HepG2 (cell line): ENCODE results near the gene CHEK1. TPM values are rescaled to one million over a fixed set of nuclear protein-coding genes. Genes with fewer than 3 reads are reported as not detected.

Experiments used
- DNMT1 ChIP-seq: sonication (generic); formaldehyde crosslinking; IDR thresholded peaks from 2 replicates; pipeline ENCODE4 v1.5.1; 2020; ENCODE audit warnings: mild to moderate bottlenecking, missing genetic modification reagents
- KDM4B ChIP-seq: sonication (generic); formaldehyde crosslinking; IDR thresholded peaks from 2 replicates; pipeline ENCODE4 v1.4.0; 2020; ENCODE audit warnings: missing genetic modification reagents
- NFAT5 ChIP-seq: sonication (generic); formaldehyde crosslinking; IDR thresholded peaks from 2 replicates; pipeline ENCODE4 v1.4.0; 2020; ENCODE audit warnings: missing genetic modification reagents
- NFE2 ChIP-seq: sonication (generic); formaldehyde crosslinking; IDR thresholded peaks from 2 replicates; pipeline ENCODE4 v1.4.0; 2020; ENCODE audit warnings: missing genetic modification reagents
- RBFOX2 ChIP-seq: fragments of 200-400 bp; formaldehyde crosslinking; IDR thresholded peaks from 2 replicates; pipeline ENCODE4 v1.6.1; 2017; ENCODE audit warnings: low read depth, mild to moderate bottlenecking, low read length
- SALL2 ChIP-seq: sonication (generic); formaldehyde crosslinking; IDR thresholded peaks from 2 replicates; pipeline ENCODE4 v1.8.1; 2023; ENCODE audit warnings: mild to moderate bottlenecking, missing genetic modification reagents, inconsistent platforms
- TBP ChIP-seq: sonication (generic); formaldehyde crosslinking; IDR thresholded peaks from 2 replicates; pipeline ENCODE4 v1.5.0; 2020; ENCODE audit warnings: missing genetic modification reagents
- ZNF121 ChIP-seq: sonication (generic); formaldehyde crosslinking; IDR thresholded peaks from 2 replicates; pipeline ENCODE4 v1.5.0; 2020; ENCODE audit warnings: mild to moderate bottlenecking, missing genetic modification reagents
- ZNF484 ChIP-seq: sonication (generic); formaldehyde crosslinking; IDR thresholded peaks from 2 replicates; pipeline ENCODE4 v1.5.1; 2020; ENCODE audit warnings: mild to moderate bottlenecking, low read depth, missing genetic modification reagents, borderline replicate concordance
- ZNF564 ChIP-seq: sonication (generic); formaldehyde crosslinking; IDR thresholded peaks from 2 replicates; pipeline ENCODE4 v1.8.1; 2023; ENCODE audit warnings: mild to moderate bottlenecking, missing genetic modification reagents
- ZNF678 ChIP-seq: sonication (generic); formaldehyde crosslinking; IDR thresholded peaks from 2 replicates; pipeline ENCODE4 v1.4.0; 2020; ENCODE audit warnings: mild to moderate bottlenecking, missing genetic modification reagents
- polyA plus RNA-seq, 8 experiments: library from polyadenylated mRNA; depleted of rRNA in 3 of 8; stranded (reverse) in 7 of 8; unstranded in 1 of 8; fragments of >200 nt; fragmentation: Illumina TruSeq in 4 of 8; extraction: Trizol in 4 of 8; gene quantifications; 2 replicates each; pipeline versions ENCODE4 v1.2.1 to v1.2.3, GENCODE V29; 2011 to 2016; ENCODE audit warnings: low read depth in 4 of 8, missing spikeins in 1 of 8, mixed read lengths in 1 of 8; ENCODE audit not compliant: insufficient read depth in 1 of 8
- total RNA-seq, 5 experiments: library from RNA; depleted of rRNA; stranded (reverse); fragments of >200 nt; fragmentation: Illumina TruSeq; extraction: Trizol; gene quantifications; 2 replicates each; pipeline ENCODE4 v1.2.3, GENCODE V29; 2016; ENCODE audit warnings: low read depth in 1 of 5
- TF ChIP-seq, protein P1 (sequence below): sonication (generic); formaldehyde crosslinking; IDR thresholded peaks from 2 replicates; pipeline ENCODE4 v1.5.0; 2020; ENCODE audit warnings: missing genetic modification reagents
- TF ChIP-seq, protein P2 (sequence below): sonication (generic); formaldehyde crosslinking; IDR thresholded peaks from 2 replicates; pipeline ENCODE4 v1.5.1; 2020; ENCODE audit warnings: missing genetic modification reagents, mild to moderate bottlenecking, borderline replicate concordance
- TF ChIP-seq, protein P3 (sequence below): sonication (generic); formaldehyde crosslinking; IDR thresholded peaks from 2 replicates; pipeline ENCODE4 v1.5.1; 2020; ENCODE audit warnings: mild to moderate bottlenecking, missing genetic modification reagents, moderate library complexity
- TF ChIP-seq, protein P4 (sequence below): sonication (generic); formaldehyde crosslinking; IDR thresholded peaks from 2 replicates; pipeline ENCODE4 v1.4.0; 2020; ENCODE audit warnings: missing genetic modification reagents

Gene CHEK1
- total and polyA plus RNA-seq, 2 of the 13 experiments (the other 11 are each of a cell fraction or from before 2014, with no cell fraction given): 17.8 to 83.2 TPM

DNA sequence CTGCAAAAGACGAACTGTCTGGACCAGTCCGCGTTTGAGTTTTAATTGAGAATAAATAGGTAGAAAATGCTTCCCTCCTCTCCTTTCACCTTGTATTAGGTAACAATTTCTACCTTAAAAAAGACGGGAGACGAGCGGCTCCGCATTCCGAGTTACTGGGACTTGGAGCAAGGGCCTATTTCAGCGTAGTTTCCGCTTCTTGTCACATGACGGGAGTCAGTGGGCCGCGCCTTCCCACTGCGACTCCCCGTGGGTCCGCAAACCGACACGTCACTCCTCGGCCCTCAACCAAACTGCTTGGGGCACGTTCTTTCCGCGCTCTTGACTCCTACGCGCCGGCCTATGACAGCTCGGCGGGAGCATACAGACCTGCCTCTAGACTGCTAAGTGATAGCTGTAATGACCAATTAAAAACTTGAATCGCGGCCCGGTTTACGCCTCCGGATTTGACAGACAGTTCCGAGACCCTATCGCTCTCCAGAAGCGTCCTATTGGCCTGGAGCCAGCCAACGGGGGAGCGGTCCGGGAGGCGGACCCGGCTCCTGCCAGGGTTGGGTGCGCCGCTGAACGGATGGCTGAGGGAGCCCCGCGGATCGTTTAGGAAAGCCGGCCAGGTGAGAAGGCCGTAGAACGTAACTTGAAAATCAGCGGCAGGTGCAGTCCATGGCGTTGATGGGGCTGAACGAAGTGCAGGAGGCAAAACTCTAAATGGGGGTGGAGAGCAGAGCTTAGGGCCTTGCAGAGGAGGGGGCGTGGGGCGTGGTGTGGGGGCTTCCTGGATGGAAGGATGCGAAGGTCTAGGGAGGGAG lies 32.5 kb upstream of the CHEK1 start, which contains the start of gene STT3A (continued):
- TF ChIP-seq NFE2 (CRISPR knock-in tag): no peak
- peak; percentile 73 for TF ChIP-seq RBFOX2
- TF ChIP-seq KDM4B: peak; percentile 14
- TF ChIP-seq DNMT1: no peak
- no peak for TF ChIP-seq TBP
- TF ChIP-seq SALL2 (CRISPR knock-in tag): no peak; the same call in 1 of the 2 replicates
- TF ChIP-seq NFAT5 (CRISPR knock-in tag): no peak; the same call in 1 of the 2 replicates
- 0 out of 2 replicates have a peak, but pooled peaks have one; percentile 61 for TF ChIP-seq ZNF564
- TF ChIP-seq ZNF121 (CRISPR knock-in tag): no peak
- TF ChIP-seq, protein P1, sequence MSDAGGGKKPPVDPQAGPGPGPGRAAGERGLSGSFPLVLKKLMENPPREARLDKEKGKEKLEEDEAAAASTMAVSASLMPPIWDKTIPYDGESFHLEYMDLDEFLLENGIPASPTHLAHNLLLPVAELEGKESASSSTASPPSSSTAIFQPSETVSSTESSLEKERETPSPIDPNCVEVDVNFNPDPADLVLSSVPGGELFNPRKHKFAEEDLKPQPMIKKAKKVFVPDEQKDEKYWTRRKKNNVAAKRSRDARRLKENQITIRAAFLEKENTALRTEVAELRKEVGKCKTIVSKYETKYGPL (CRISPR knock-in tag): no peak
- TF ChIP-seq, protein P2, sequence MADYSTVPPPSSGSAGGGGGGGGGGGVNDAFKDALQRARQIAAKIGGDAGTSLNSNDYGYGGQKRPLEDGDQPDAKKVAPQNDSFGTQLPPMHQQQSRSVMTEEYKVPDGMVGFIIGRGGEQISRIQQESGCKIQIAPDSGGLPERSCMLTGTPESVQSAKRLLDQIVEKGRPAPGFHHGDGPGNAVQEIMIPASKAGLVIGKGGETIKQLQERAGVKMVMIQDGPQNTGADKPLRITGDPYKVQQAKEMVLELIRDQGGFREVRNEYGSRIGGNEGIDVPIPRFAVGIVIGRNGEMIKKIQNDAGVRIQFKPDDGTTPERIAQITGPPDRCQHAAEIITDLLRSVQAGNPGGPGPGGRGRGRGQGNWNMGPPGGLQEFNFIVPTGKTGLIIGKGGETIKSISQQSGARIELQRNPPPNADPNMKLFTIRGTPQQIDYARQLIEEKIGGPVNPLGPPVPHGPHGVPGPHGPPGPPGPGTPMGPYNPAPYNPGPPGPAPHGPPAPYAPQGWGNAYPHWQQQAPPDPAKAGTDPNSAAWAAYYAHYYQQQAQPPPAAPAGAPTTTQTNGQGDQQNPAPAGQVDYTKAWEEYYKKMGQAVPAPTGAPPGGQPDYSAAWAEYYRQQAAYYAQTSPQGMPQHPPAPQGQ (CRISPR knock-in tag): no peak
- TF ChIP-seq, protein P3, sequence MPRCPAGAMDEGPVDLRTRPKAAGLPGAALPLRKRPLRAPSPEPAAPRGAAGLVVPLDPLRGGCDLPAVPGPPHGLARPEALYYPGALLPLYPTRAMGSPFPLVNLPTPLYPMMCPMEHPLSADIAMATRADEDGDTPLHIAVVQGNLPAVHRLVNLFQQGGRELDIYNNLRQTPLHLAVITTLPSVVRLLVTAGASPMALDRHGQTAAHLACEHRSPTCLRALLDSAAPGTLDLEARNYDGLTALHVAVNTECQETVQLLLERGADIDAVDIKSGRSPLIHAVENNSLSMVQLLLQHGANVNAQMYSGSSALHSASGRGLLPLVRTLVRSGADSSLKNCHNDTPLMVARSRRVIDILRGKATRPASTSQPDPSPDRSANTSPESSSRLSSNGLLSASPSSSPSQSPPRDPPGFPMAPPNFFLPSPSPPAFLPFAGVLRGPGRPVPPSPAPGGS: no peak
- no peak for TF ChIP-seq ZNF678 (CRISPR knock-in tag)
- TF ChIP-seq, protein P4, sequence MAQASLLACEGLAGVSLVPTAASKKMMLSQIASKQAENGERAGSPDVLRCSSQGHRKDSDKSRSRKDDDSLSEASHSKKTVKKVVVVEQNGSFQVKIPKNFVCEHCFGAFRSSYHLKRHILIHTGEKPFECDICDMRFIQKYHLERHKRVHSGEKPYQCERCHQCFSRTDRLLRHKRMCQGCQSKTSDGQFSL (CRISPR knock-in tag): no peak
- TF ChIP-seq ZNF484: no peak
